Testis (tissue), 3 donors: ENCODE measurements around the gene ZNF430. TPM values are rescaled to one million over a fixed set of nuclear protein-coding genes. Genes with fewer than 3 reads are reported as not detected.

ENCODE experiments used
- DNase-seq: peaks from one replicate; pipeline ENCODE4 v3.0.0-alpha.2; 2019
- H3K27ac ChIP-seq, 2 donors: fragments of 200-600 bp; sonication (generic); one replicate each; pipeline ENCODE4 v1.5.1; 2019
- H3K27me3 ChIP-seq: fragments of 200-600 bp; sonication (generic); one replicate; pipeline ENCODE4 v1.5.1; 2019
- H3K36me3 ChIP-seq: fragments of 200-600 bp; sonication (generic); one replicate; pipeline ENCODE4 v1.5.1; 2017; ENCODE audit warnings: low read depth; ENCODE audit errors: missing control alignments
- H3K4me1 ChIP-seq: fragments of 200-600 bp; sonication (generic); one replicate; pipeline ENCODE4 v1.5.1; 2019
- H3K4me3 ChIP-seq, 2 donors: fragments of 200-600 bp; sonication (generic); one replicate each; pipeline ENCODE4 v1.5.1; 2017 to 2019
- H3K9me3 ChIP-seq: fragments of 200-600 bp; sonication (generic); one replicate; pipeline ENCODE4 v1.5.1; 2017
- CTCF ChIP-seq, 3 experiments: fragments of 450-650 bp in 2 of 3; fragments of 200-600 bp in 1 of 3; sonication (generic) in 1 of 3; IDR thresholded peaks; one replicate each; pipeline ENCODE4 v1.5.1; 2016 to 2019; ENCODE audit warnings: antibody characterized with exemption in 3 of 3, mild to moderate bottlenecking in 2 of 3, moderate library complexity in 1 of 3
- POLR2A ChIP-seq: fragments of 450-650 bp; IDR thresholded peaks from one replicate; pipeline ENCODE4 v1.6.1; 2017; ENCODE audit warnings: antibody characterized with exemption, mild to moderate bottlenecking, moderate library complexity
- WGBS, 2 donors: methylation state at CpG; one replicate each; pipeline ENCODE4 v1.1.5; 2018; 5-methylcytosine and 5-hydroxymethylcytosine counted together
- intact Hi-C: fragments of 100-400 bp; cut with DNase I; formaldehyde crosslinking; loops from one replicate; pipeline ENCODE4 v1.15.1; 2023; ENCODE audit warnings: low total_unique reads
- polyA plus RNA-seq: library from polyadenylated mRNA; stranded (reverse); fragments of 350-450 nt; fragmentation: Illumina TruSeq; extraction: RNeasy Lipid Tissue Mini Kit (QIAGEN cat#74804); gene quantifications from one replicate; pipeline ENCODE4 v1.2.3, GENCODE V29; 2014; ENCODE audit warnings: low read depth, low replicate concordance; ENCODE audit not compliant: insufficient read depth
- total RNA-seq, 2 donors: library from RNA; depleted of rRNA; stranded (reverse); fragments of >200 nt; gene quantifications; one replicate each; pipeline ENCODE4 v1.2.3, GENCODE V29; 2016

The ZNF430 gene
- total and polyA plus RNA-seq, 3 donors from 2014 or later, result 3.8 to 11.7 (median 9.2) TPM

DNA sequence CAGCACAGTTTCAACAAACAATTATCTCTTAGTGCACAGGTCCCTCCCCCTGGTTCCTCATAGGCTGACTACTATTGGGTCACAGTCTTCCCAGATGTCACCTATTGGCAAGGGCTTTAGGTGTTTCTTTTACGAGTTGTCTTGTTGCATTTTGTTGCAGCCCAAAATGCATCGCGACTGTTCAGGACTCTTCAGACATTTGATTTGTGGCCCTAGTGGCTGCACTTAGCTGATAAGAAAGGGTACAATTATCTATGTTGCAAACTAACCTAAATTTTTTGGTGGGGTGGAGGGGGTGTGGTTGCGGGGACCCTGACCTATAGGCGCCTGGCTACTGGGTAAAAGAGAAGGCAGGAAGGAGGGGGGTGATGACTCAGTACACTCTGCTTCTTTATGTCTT, 32.4 kb downstream of the ZNF430 start:
- no peaks in the 10 kb centered on the region for H3K36me3 ChIP-seq
- H3K27ac ChIP-seq, result no peak overlapping the region
- no peaks in the 10 kb centered on the region for H3K27me3 ChIP-seq
- 89 to 97% methylated on average over 5 of the region's 5 CpGs for WGBS, 2 donors
- H3K4me1 ChIP-seq, result no peaks in the 10 kb centered on the region
- intact Hi-C loops, result no loop called here
- DNase-seq, result no peak
- no peak overlapping the region for H3K4me3 ChIP-seq
- TF ChIP-seq POLR2A (no peak), CTCF (IDR thresholded peaks at IDR 0.05) (no peak)
- H3K9me3 ChIP-seq, result no peaks in the 10 kb centered on the region

DNA sequence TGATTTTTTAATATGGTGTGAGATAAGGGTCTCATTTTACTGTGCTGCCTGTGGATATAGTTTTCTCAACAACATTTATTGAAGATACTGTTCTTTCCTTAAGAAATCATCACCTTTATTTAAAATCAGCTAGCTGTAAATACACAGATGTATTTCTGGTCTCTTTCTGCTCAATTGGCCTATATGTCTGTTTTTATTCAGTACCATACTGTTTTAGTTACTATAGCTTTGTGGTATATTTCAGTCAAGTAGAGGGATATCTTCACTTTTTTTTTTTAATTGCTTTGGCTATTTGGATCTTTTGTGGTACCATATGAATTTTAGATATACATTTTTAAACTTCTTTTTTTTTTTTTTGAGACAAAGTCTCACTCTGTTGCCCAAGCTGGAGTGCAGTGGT, 44.9 kb downstream of the ZNF430 start:
- Histone ChIP-seq H3K4me3 (no peak overlapping the region), H3K36me3 (no peaks in the 10 kb centered on the region), H3K27ac (no peak overlapping the region), H3K27me3 (no peaks in the 10 kb centered on the region), H3K4me1 (no peaks in the 10 kb centered on the region), H3K9me3 (no peaks in the 10 kb centered on the region)
- TF ChIP-seq POLR2A, result no peak
- TF ChIP-seq CTCF (IDR thresholded peaks at IDR 0.05), result no peak
- DNase-seq, result no peak
- intact Hi-C loops, result no loop called here

DNA sequence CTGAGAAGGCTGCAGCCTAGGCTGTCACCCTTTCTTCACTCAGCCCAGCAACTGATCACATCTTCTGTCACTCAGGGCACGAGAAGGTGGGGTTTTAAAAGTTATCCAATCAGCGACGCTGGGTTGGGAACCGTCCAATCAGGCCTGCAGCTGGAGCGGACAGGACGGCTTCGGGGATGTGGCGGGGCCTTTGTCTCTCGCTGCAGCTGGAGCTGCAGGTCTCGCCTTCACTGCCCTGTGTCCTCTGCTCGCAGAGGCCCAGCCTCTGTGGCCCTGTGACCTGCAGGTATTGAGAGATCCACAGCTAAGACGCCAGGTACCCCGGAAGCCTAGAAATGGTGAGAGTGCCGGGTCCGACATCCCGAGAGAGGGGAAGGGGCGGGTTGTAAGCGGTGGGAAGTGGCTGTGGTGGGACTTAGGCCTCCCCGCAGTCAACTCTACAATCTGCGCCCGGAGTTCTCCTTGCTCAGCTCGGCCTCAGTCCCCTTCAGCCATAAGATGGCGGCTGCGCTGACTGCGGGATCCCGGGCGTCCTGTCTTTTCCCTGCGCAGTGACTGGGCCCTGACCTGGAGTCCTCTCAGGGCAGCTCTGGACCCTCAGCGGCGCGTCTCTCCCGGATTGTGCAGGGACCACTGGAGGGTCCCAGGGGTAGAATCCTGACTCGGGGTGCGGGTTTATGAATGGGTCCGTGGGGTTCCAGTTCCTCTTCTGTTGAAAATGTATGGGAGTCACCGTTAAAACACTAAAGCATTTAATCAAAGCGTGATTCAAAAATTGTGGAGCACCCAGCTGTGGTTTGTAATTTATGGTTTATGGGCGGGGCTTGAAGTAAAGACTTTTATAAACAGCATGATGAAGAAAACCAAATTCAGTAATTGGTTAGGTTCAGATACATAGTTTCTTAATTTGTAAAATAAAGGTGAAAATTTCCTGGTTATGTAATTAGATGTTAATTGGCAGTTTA, 61.8 kb downstream of the ZNF430 start, which contains the start of gene ZNF714:
Gene ZNF714, plus strand, starts transcription at position 193 of the 965 bp plus-strand sequence. CDS start 16,066 bp downstream, outside the sequence.
- Histone ChIP-seq H3K4me3 (peak within 1 kb of the TSS; percentile 66 to 82), H3K9me3 (no peaks in the 10 kb centered on the region), H3K27ac (peak within 1 kb of the TSS; percentile 74 to 76), H3K4me1 (no peaks in the 10 kb centered on the region), H3K27me3 (no peaks in the 10 kb centered on the region), H3K36me3 (no peaks in the 10 kb centered on the region)
- intact Hi-C loops, result no loop called here
- DNase-seq, result peak; percentile 97
- WGBS, 2 donors, result 1 to 2% methylated on average over 22 to 38 of the region's 38 CpGs
- TF ChIP-seq POLR2A (no peak), CTCF (IDR thresholded peaks at IDR 0.05) (no peak)

DNA sequence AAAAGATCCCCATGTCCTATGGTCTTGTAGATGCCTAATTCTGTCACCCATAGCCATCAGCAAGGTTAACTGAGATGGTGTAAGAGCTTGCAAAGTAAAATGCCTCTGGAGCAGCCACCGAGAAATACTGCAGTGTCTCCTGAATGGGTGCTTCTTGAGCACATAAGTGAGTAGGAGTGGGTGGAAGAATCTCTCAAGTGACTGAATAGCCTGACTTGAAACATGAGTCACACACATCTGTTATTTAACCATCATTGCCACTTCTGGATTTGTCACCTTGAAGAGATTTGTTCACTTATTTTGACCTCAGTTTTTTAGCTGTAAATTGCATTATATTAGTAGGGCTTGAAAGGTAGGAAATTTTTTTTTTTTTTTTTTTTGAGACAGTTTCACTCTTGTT, 63.9 kb downstream of the ZNF430 start:
- no peaks in the 10 kb centered on the region for H3K4me1 ChIP-seq
- no peak overlapping the region for H3K27ac ChIP-seq
- intact Hi-C loops, result no loop called here
- no peaks in the 10 kb centered on the region for H3K9me3 ChIP-seq
- H3K36me3 ChIP-seq, result no peaks in the 10 kb centered on the region
- no peak for DNase-seq
- no peaks in the 10 kb centered on the region for H3K27me3 ChIP-seq
- no peak overlapping the region for H3K4me3 ChIP-seq
- TF ChIP-seq POLR2A (no peak), CTCF (IDR thresholded peaks at IDR 0.05) (no peak)
- WGBS, 2 donors, result 79 to 100% methylated on average over 1 of the region's 1 CpG
